Fibroblast of gingiva (primary cell): ENCODE data around the gene ME2.
"Not testable (repeated sequence)": the region's sequence is repeated elsewhere in the genome, so short reads cannot be mapped to it uniquely, and the experiment has no call there.

ENCODE experiments used
- DNase-seq: peaks from one replicate; pipeline ENCODE4 v3.0.0-alpha.2; 2011; ENCODE audit warnings: low read depth

Gene ME2

DNA sequence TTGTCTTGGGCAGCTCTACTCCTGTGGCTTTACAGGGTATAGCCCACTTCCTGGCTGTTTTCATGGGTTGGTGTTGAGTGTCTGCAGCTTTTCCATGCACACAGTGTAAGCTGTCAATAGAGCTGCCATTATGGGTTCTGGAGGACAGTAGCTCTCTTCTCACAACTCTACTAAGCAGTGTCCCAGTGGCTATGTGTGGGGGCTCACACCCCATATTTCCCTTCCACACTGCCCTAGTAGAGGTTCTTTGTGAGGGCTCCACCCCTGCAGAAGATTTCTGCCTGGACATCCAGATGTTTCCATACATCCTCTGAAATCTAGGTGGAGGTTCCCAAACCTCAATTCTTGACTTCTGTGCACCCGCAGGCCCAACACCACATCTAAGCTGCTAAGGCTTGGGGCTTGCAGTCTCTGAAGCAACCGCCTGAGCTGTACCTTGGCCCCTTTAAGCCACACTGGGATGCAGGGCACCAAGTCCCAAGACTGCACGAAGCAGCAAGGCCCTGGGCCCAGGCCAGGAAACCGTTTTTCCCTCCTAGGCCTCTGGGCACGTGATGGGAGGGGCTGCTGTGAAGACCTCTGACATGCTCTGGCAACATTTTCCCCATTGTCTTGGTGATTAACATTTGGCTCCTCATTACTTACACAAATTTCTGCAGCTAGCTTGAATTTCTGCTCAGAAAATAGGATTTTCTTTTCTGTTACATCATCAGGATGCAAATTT is 98.3 kb downstream of the ME2 start:
- no peak for DNase-seq

DNA sequence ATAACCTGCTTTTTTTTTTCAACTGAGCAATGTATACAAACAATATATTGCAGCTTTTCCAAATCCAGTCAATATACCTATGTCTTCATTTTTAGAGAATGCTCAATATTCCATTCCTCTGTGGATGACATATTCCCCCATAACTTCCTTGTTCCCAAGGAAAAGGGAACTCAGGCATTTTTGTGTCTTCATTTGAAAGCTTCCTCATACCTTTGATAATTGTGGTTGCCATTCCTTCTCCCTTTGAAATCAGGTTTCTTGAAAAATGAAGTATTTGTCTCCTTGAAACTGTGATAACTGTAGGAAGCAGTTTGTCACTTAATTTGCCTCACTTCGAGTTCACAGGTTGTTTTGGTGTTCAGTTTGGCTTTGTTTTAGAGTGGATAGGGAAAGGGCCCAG is 102.5 kb downstream of the ME2 start:
- no peak for DNase-seq

DNA sequence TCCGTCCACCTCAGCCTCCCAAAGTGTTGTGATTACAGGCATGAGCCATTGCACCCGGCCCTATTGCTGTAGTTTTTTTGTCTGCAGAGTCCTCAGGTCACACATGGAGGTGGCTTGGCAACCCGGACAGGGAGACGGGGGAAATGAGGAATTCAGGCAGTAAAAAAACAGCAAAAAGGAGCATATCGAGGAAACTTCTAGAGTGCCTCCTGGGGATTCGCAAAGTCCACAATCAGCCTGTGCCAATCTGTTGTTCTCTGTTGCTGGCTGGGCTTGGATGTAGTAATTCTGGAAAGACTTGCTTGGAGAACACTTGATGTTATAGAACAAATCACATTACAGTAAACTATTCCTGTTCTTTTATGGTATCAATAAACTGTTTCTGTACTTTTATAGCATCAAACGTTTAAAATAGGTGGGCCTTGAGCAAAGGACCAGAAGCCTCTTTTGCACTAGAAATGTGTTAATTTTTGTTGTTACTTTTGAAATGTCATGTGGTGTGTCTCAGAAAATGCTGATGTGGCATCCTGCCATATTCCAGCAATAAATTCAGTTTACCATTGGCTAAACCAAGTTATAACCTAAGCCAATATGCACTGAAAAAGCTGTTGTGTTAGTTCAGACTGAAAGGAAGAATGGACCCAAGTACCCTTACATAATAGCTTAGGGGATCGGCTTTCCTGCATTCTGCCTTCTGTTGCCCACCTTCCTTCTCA is 103.3 kb downstream of the ME2 start:
- no peak for DNase-seq

- peak; percentile 5 for DNase-seq
Measured at GRCh38 chr18:50982802-50983179, 103.9 kb downstream of the ME2 start.

DNA sequence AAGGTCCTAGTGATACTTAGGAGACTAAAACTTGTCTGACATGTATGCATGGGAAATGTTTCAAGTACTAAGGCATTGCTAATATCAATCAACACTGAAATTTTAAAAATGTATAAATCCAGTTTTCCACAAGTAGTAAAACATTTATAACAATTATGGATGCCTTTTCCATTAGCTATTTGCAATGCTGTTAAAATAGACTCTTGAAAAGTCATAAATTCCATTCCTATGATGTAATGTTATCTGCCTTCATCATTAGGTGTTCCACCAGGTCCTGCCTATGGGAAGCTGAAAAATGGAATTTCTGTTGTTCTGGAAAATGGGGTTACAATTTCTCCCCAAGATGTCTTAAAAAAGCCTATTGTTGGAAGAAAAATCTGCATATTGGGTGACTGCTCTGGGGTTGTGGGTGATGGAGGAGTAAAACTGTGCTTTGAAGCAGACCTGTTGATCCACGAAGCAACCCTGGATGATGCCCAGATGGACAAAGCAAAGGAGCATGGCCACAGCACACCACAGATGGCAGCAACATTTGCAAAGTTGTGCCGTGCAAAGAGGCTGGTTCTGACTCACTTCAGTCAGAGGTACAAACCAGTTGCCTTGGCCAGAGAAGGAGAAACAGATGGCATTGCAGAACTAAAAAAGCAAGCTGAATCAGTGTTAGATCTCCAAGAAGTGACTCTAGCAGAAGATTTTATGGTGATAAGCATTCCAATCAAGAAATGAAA is 107.6 kb downstream of the ME2 start:
- peak; percentile 26 for DNase-seq

GRCh38 chr18:50987261-50987660 is 108.3 kb downstream of the ME2 start:
- DNase-seq, result no peak

- no peak for DNase-seq
Measured at GRCh38 chr18:50989711-50990110, 110.8 kb downstream of the ME2 start.

DNA sequence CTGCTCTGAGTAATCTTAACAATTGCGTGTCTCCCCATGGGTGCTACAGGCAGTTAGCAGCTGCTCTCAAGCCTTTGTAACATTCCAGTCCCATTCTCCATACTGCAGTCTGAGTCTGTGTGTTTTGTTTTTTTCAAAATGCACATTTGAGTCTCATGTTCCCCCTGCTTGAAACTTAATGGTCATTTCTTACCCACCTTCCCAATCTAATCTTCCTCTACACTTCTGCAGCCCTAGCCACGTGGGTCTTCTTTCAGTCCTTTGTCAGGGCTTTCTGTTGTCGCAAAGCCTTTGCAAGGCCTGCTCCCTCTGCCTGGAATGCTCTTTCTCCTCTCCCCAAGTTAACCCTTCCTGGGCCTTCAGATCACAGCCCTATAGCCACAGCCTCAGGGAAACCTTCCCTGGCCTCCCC is 113.4 kb downstream of the ME2 start:
- DNase-seq, result no peak

- no peak for DNase-seq
Measured at GRCh38 chr18:50994031-50994430, 115.1 kb downstream of the ME2 start.

DNA sequence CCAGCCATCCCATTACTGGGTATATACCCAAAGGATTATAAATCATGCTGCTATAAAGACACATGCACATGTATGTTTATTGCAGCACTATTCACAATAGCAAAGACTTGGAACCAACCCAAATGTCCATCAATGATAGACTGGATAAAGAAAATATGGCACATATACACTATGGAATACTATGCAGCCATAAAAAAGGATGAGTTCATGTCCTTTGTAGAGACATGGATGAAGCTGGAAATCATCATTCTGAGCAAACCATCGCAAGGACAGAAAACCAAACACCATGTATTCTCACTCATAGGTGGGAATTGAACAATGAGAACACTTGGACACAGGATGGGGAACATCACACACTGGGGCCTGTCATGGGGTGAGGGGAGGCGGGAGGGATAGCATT is 124.3 kb downstream of the ME2 start:
- DNase-seq, result not testable (repeated sequence)
